Ammon's horn (tissue), 1 donor: ENCODE data around the gene FCGR3A.
A peak's percentile ranks its signal among the peaks of the same experiment; 100 is the strongest.
"Not testable (repeated sequence)": the region's sequence is repeated elsewhere in the genome, so short reads cannot be mapped to it uniquely, and the experiment has no call there.

ENCODE experiments used
- DNase-seq: peaks from one replicate; pipeline ENCODE4 v3.0.0-alpha.2; 2016; ENCODE audit warnings: low spot score

Gene FCGR3A

GRCh38 chr1:161549652-161550051 lies at the start of gene FCGR3A:
TSS of gene FCGR3A (minus strand) at chr1:161549818. CDS start at chr1:161549736, 82 bp downstream.
- DNase-seq: peak; percentile 43

- DNase-seq: not testable (repeated sequence)
Observed at GRCh38 chr1:161597077-161597476, 47.5 kb upstream of the FCGR3A start.

- DNase-seq: not testable (repeated sequence)
Observed at GRCh38 chr1:161595583-161595982, 46.0 kb upstream of the FCGR3A start.

- not testable (repeated sequence) for DNase-seq
Observed at GRCh38 chr1:161595173-161595572, 45.6 kb upstream of the FCGR3A start.

GRCh38 chr1:161594269-161594984 lies 44.8 kb upstream of the FCGR3A start:
- DNase-seq: not testable (repeated sequence)

GRCh38 chr1:161593092-161593755 lies 43.6 kb upstream of the FCGR3A start:
- not testable (repeated sequence) for DNase-seq

- DNase-seq: not testable (repeated sequence)
Observed at GRCh38 chr1:161592586-161592985, 43.0 kb upstream of the FCGR3A start.

GRCh38 chr1:161589920-161590319 lies 40.3 kb upstream of the FCGR3A start:
- DNase-seq: not testable (repeated sequence)

- not testable (repeated sequence) for DNase-seq
Observed at GRCh38 chr1:161589365-161589764, 39.7 kb upstream of the FCGR3A start.

GRCh38 chr1:161588596-161588995 lies 39.0 kb upstream of the FCGR3A start:
- not testable (repeated sequence) for DNase-seq

GRCh38 chr1:161582882-161583281 lies 33.3 kb upstream of the FCGR3A start:
- not testable (repeated sequence) for DNase-seq

GRCh38 chr1:161580879-161581537 lies 31.4 kb upstream of the FCGR3A start:
- not testable (repeated sequence) for DNase-seq

GRCh38 chr1:161579856-161580507 lies 30.4 kb upstream of the FCGR3A start:
- not testable (repeated sequence) for DNase-seq

GRCh38 chr1:161576676-161577075 lies 27.1 kb upstream of the FCGR3A start:
- not testable (repeated sequence) for DNase-seq

- not testable (repeated sequence) for DNase-seq
Observed at GRCh38 chr1:161571703-161572102, 22.1 kb upstream of the FCGR3A start.

GRCh38 chr1:161566602-161566960 lies 17.0 kb upstream of the FCGR3A start:
- not testable (repeated sequence) for DNase-seq

GRCh38 chr1:161563522-161563921 lies 13.9 kb upstream of the FCGR3A start:
- DNase-seq: not testable (repeated sequence)

GRCh38 chr1:161562441-161562840 lies 12.8 kb upstream of the FCGR3A start:
- not testable (repeated sequence) for DNase-seq

GRCh38 chr1:161560960-161561715 lies 11.5 kb upstream of the FCGR3A start:
- DNase-seq: peak; percentile 74

GRCh38 chr1:161557506-161558450 lies 8.2 kb upstream of the FCGR3A start:
- DNase-seq: not testable (repeated sequence)
